OCI-LY7 (cell line): ENCODE results near the gene CST2. TPM values are rescaled to one million over a fixed set of nuclear protein-coding genes. Genes with fewer than 3 reads are reported as not detected.

ENCODE experiments used
- BruUV-seq: library from RNA; stranded (reverse); fragments of 400-500 nt; replicated peaks from 2 replicates; lab custom pipeline; 2021; lab: Mats Ljungman, UMichigan
- CTCF ChIA-PET: fragments of 300-600 bp; sonication (Branson Sonifier 250); formaldehyde crosslinking; loops from one replicate; lab custom pipeline; 2022; ENCODE audit warnings: antibody characterized with exemption; ENCODE audit not compliant: unreplicated experiment; lab: Charles Lee
- POLR2A ChIA-PET: fragments of 300-600 bp; sonication (Branson Sonifier 250); formaldehyde crosslinking; loops from one replicate; lab custom pipeline; 2022; ENCODE audit warnings: antibody characterized with exemption; lab: Charles Lee
- DNase-seq: peaks from one replicate; pipeline ENCODE4 v3.0.0-alpha.2; 2015; ENCODE audit warnings: low spot score
- H2AFZ ChIP-seq: fragments of 200-600 bp; sonication (generic), shearing (Covaris generic); 2 replicates; pipeline ENCODE4 v1.6.1; 2014; ENCODE audit warnings: mild to moderate bottlenecking, antibody characterized with exemption, low read length, moderate library complexity
- H3K27ac ChIP-seq: fragments of 200-600 bp; sonication (generic); 2 replicates; pipeline ENCODE4 v1.5.1; 2014; ENCODE audit warnings: mixed run types, low read depth, mild to moderate bottlenecking, moderate library complexity, low read length, inconsistent platforms; ENCODE audit not compliant: poor library complexity, severe bottlenecking
- H3K36me3 ChIP-seq: fragments of 200-600 bp; sonication (generic); 2 replicates; pipeline ENCODE4 v1.6.1; 2014; ENCODE audit warnings: mild to moderate bottlenecking, antibody characterized with exemption, low read length, moderate library complexity, mixed read lengths; ENCODE audit not compliant: insufficient read depth
- H3K4me1 ChIP-seq: fragments of 200-600 bp; sonication (generic); 2 replicates; pipeline ENCODE4 v1.5.1; 2014; ENCODE audit warnings: mild to moderate bottlenecking, low read length; ENCODE audit not compliant: insufficient read depth, poor library complexity, severe bottlenecking
- H3K4me2 ChIP-seq: fragments of 200-600 bp; sonication (generic); 2 replicates; pipeline ENCODE4 v1.6.1; 2014; ENCODE audit warnings: mild to moderate bottlenecking, low read length
- H3K4me3 ChIP-seq: fragments of 200-600 bp; sonication (generic); 2 replicates; pipeline ENCODE4 v1.5.1; 2014; ENCODE audit warnings: mild to moderate bottlenecking, low read depth, low read length; ENCODE audit not compliant: poor library complexity, severe bottlenecking
- H3K79me2 ChIP-seq: fragments of 200-600 bp; sonication (generic); 2 replicates; pipeline ENCODE4 v1.6.1; 2016; ENCODE audit warnings: low read depth, mild to moderate bottlenecking, low read length, moderate library complexity, mixed read lengths; ENCODE audit not compliant: insufficient read depth
- H3K9me2 ChIP-seq: fragments of 200-600 bp; sonication (generic); 2 replicates; pipeline ENCODE4 v1.6.1; 2016; ENCODE audit warnings: mild to moderate bottlenecking, low read length, mixed read lengths; ENCODE audit not compliant: insufficient read depth
- H3K9me3 ChIP-seq: fragments of 200-600 bp; sonication (generic); 2 replicates; pipeline ENCODE4 v1.6.1; 2014; ENCODE audit warnings: mild to moderate bottlenecking, mixed run types, low read length, mixed read lengths
- H4K20me1 ChIP-seq: fragments of 200-600 bp; sonication (generic); 2 replicates; pipeline ENCODE4 v1.6.1; 2014; ENCODE audit warnings: mild to moderate bottlenecking, antibody characterized with exemption, low read length, moderate library complexity, mixed read lengths; ENCODE audit not compliant: insufficient read depth
- EZH2phosphoT487 ChIP-seq: fragments of 200-600 bp; sonication (generic); IDR thresholded peaks from 2 replicates; pipeline ENCODE4 v1.6.1; 2018; ENCODE audit warnings: low read depth, borderline replicate concordance, mild to moderate bottlenecking, mixed run types, antibody characterized with exemption, low read length, moderate library complexity, mixed read lengths
- intact Hi-C: fragments of 100-400 bp; cut with micrococcal nuclease; formaldehyde crosslinking; loops from one replicate; pipeline ENCODE4 v1.10.0; 2022; ENCODE audit not compliant: unreplicated experiment
- total RNA-seq, 2 experiments: library from RNA; depleted of rRNA in 1 of 2; stranded (reverse); fragments of >200 nt in 1 of 2; shearing (Covaris generic) in 1 of 2; gene quantifications; 2 replicates each; pipeline ENCODE4 v1.2.3, GENCODE V29; 2014 to 2022
- TF ChIP-seq, protein P1 (sequence below): fragments of 200-600 bp; sonication (generic); conservative IDR thresholded peaks from 2 replicates; pipeline ENCODE4 v1.5.1; 2014; ENCODE audit warnings: mild to moderate bottlenecking, antibody characterized with exemption, low read length, moderate library complexity, mixed read lengths

The CST2 gene
- total RNA-seq, 2 experiments from 2014 or later = not detected

DNA sequence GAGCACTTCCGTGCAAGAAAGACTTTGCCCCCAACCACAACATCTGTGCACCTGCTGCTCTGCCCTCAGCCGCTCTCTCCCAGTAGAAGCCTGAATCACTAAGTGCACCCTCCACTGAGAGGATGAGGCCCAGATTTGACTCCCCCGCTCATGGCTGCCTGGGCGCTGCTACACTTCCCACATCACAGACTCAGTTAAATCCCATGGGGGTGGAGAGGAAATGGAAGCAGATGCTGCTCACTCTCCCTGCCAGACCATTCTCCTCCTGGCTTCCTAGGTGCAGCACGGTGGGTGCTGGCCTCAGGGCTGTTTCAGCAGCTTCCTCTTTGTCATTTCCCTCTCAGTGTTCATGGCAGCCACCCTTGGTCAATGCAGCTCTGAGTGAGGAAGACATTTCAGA is 48.2 kb upstream of the CST2 start:
- no peaks in the 10 kb centered on the region for H3K9me3 ChIP-seq
- H3K36me3 ChIP-seq = no peaks in the 10 kb centered on the region
- DNase-seq = peak; percentile 55
- TF ChIP-seq EZH2phosphoT487 = no peak
- TF ChIP-seq, protein P1, sequence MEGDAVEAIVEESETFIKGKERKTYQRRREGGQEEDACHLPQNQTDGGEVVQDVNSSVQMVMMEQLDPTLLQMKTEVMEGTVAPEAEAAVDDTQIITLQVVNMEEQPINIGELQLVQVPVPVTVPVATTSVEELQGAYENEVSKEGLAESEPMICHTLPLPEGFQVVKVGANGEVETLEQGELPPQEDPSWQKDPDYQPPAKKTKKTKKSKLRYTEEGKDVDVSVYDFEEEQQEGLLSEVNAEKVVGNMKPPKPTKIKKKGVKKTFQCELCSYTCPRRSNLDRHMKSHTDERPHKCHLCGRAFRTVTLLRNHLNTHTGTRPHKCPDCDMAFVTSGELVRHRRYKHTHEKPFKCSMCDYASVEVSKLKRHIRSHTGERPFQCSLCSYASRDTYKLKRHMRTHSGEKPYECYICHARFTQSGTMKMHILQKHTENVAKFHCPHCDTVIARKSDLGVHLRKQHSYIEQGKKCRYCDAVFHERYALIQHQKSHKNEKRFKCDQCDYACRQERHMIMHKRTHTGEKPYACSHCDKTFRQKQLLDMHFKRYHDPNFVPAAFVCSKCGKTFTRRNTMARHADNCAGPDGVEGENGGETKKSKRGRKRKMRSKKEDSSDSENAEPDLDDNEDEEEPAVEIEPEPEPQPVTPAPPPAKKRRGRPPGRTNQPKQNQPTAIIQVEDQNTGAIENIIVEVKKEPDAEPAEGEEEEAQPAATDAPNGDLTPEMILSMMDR = no peak
- no peaks in the 10 kb centered on the region for H3K9me2 ChIP-seq
- no peak overlapping the region for H3K27ac ChIP-seq
- H3K4me2 ChIP-seq = peak overlapping the region; percentile 30
- H3K4me1 ChIP-seq = peaks cover 11% of the 10 kb centered on the region
- no peaks in the 10 kb centered on the region for H3K79me2 ChIP-seq
- CTCF ChIA-PET = no interaction called here
- 0 out of 2 replicates have a peak overlapping the region, but pooled peaks have one; percentile 35 for H2AFZ ChIP-seq
- BruUV-seq = no TSS peak
- intact Hi-C loops = no loop called here
- H4K20me1 ChIP-seq = no peaks in the 10 kb centered on the region
- POLR2A ChIA-PET = no interaction called here
- H3K4me3 ChIP-seq = no peak overlapping the region

DNA sequence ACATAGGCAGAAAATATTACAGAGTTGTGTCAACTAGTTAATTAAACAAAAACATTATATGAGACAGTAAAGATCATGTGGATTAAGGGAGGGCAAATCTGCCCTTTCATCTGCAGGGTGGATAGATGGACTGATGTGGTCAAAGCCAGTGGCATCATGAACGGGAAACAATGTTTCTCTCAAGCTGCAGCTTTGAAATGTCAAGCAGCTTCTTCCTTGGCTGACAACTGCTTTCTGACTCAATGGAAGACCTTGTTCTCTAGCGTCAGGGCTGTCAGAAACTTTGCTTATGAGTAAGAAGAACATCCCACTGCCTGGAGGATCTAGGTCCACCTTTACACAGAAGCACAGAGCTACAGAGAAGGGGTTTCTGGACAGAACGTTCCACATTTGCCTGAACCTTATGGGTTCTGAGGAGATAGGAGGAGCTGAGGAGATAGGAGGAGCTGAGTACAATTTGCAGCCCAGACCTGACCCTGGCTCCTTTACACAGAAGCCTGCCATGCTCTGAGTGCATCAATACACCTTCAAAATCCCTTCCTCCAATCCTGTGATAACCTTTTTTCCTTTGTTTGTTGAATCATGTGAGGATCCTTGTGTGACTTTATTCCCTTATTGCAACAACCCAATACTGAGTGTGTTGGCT is 47.0 kb upstream of the CST2 start:
- POLR2A ChIA-PET = interaction anchor here (0.6 kb wide), 1 partner anchor 1306 kb away, joined by 3 read pairs; no protein-coding TSS in a partner anchor
- Histone ChIP-seq H3K4me3 (no peak overlapping the region), H3K9me3 (no peaks in the 10 kb centered on the region), H3K79me2 (no peaks in the 10 kb centered on the region), H3K27ac (no peak overlapping the region), H3K9me2 (no peaks in the 10 kb centered on the region), H2AFZ (no peak overlapping the region), H3K36me3 (no peaks in the 10 kb centered on the region), H3K4me2 (no peak overlapping the region), H4K20me1 (no peaks in the 10 kb centered on the region), H3K4me1 (peaks cover 11% of the 10 kb centered on the region)
- BruUV-seq = no TSS peak
- TF ChIP-seq, protein P1 = no peak
- TF ChIP-seq EZH2phosphoT487 = no peak
- CTCF ChIA-PET = no interaction called here
- intact Hi-C loops = no loop called here
- DNase-seq = no peak

DNA sequence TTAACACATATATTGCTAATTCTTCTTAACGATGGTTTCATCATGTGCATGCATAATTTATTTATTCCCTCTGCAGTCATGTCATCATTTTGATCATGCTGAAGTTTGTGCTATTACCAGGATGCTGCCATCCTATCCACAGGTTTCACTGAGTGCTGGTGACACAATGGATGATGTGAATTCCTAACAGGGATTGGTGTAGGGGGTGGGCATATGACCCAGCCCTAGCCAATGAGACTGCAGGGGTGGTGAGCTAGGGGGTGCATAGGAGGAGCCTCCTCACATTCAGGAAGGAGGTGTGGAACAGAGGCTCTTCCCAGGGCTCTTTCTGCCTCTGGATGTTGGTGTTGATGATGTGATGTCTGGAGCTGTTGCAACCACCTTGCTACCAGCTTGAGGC is 45.5 kb upstream of the CST2 start:
- intact Hi-C loops = no loop called here
- no TSS peak for BruUV-seq
- no peaks in the 10 kb centered on the region for H3K36me3 ChIP-seq
- POLR2A ChIA-PET = no interaction called here
- H3K27ac ChIP-seq = no peak overlapping the region
- peaks cover 12% of the 10 kb centered on the region for H3K4me1 ChIP-seq
- H4K20me1 ChIP-seq = no peaks in the 10 kb centered on the region
- DNase-seq = no peak
- CTCF ChIA-PET = no interaction called here
- no peak overlapping the region for H3K4me3 ChIP-seq
- H3K4me2 ChIP-seq = no peak overlapping the region
- no peaks in the 10 kb centered on the region for H3K9me2 ChIP-seq
- no peaks in the 10 kb centered on the region for H3K79me2 ChIP-seq
- TF ChIP-seq EZH2phosphoT487 = no peak
- TF ChIP-seq, protein P1 = no peak
- H3K9me3 ChIP-seq = no peaks in the 10 kb centered on the region
- H2AFZ ChIP-seq = no peak overlapping the region
